ENCODE measurements around the gene MED12L. TPM values are rescaled to one million over a fixed set of nuclear protein-coding genes. Genes with fewer than 3 reads are reported as not detected.

MED12L gene
- total RNA-seq, 8 experiments from 2014 or later = 5.9 to 15.7 (median 10.0) TPM

- in situ Hi-C loops (cut with MboI; ENCODE audit: low pct_unique_long_range_greater_than_20kb in 2 of 9, low sequenced_read_pairs in 9 of 9, unreplicated experiment in 9 of 9) = loop anchor here in 2 of 9 experiments (25.0 kb wide), 2 partner anchors 185 to 210 kb away; no protein-coding TSS in a partner anchor
- H3K4me3 ChIP-seq = no peak overlapping the region
- H3K4me1 ChIP-seq (replicated peaks in 1 of 2) = no peaks in the 10 kb centered on the region
- ATAC-seq (replicated peaks in 6 of 8) = peak in 2 of 8 experiments; percentile 46 to 92
- no peak overlapping the region for H3K27ac ChIP-seq
- WGBS, 10 experiments = 0 to 63% (median 14%) methylated on average over 1 of the region's 1 CpG; no CpG with 5 or more reads in 5 of the 10 experiments
Observed at GRCh38 chr3:151452368-151452767, 366.9 kb downstream of the MED12L start.

- peak in 2 of 8 experiments; percentile 55 to 66 for ATAC-seq (replicated peaks in 6 of 8)
- Histone ChIP-seq H3K4me1 (replicated peaks in 1 of 2) (no peaks in the 10 kb centered on the region), H3K27ac (no peak overlapping the region), H3K4me3 (no peak overlapping the region)
- 0 to 50% (median 31%) methylated on average over 1 to 2 of the region's 2 CpGs; no CpG with 5 or more reads in 4 of the 10 experiments for WGBS, 10 experiments
- in situ Hi-C loops (cut with MboI; ENCODE audit: low pct_unique_long_range_greater_than_20kb in 2 of 9, low sequenced_read_pairs in 9 of 9, unreplicated experiment in 9 of 9) = loop anchor here in 2 of 9 experiments (25.0 kb wide), 2 partner anchors 184 to 209 kb away; no protein-coding TSS in a partner anchor
Observed at GRCh38 chr3:151452841-151453240, 367.4 kb downstream of the MED12L start.

GRCh38 chr3:151456065-151456464 is 370.6 kb downstream of the MED12L start:
- 72 to 100% (median 89%) methylated on average over 1 to 3 of the region's 3 CpGs; no CpG with 5 or more reads in 1 of the 10 experiments for WGBS, 10 experiments
- Histone ChIP-seq H3K27ac (no peak overlapping the region), H3K4me3 (no peak overlapping the region), H3K4me1 (replicated peaks in 1 of 2) (no peaks in the 10 kb centered on the region)
- no peak for ATAC-seq (replicated peaks in 6 of 8)
- in situ Hi-C loops (cut with MboI; ENCODE audit: low pct_unique_long_range_greater_than_20kb in 2 of 9, low sequenced_read_pairs in 9 of 9, unreplicated experiment in 9 of 9) = loop anchor here in 2 of 9 experiments (25.0 kb wide), 2 partner anchors 181 to 206 kb away; no protein-coding TSS in a partner anchor

GRCh38 chr3:151459358-151459757 is 373.9 kb downstream of the MED12L start:
- whole genome bisulfite sequencing, 10 experiments = 0 to 100% (median 60%) methylated on average over 1 to 2 of the region's 3 CpGs; no CpG with 5 or more reads in 1 of the 10 experiments
- in situ Hi-C loops (cut with MboI; ENCODE audit: low pct_unique_long_range_greater_than_20kb in 2 of 9, low sequenced_read_pairs in 9 of 9, unreplicated experiment in 9 of 9) = loop anchor here in 2 of 9 experiments (25.0 kb wide), 2 partner anchors 178 to 203 kb away; no protein-coding TSS in a partner anchor
- ATAC-seq (replicated peaks in 6 of 8) = no peak
- no peaks in the 10 kb centered on the region for H3K4me1 ChIP-seq (replicated peaks in 1 of 2)
- H3K27ac ChIP-seq = no peak overlapping the region
- no peak overlapping the region for H3K4me3 ChIP-seq

- ATAC-seq (replicated peaks in 6 of 8) = peak in 1 of 8 experiments; percentile 26
- H3K27ac ChIP-seq = no peak overlapping the region
- no peak overlapping the region for H3K4me3 ChIP-seq
- 0 to 86% (median 62%) methylated on average over 1 to 2 of the region's 2 CpGs; no CpG with 5 or more reads in 2 of the 10 experiments for WGBS, 10 experiments
- H3K4me1 ChIP-seq (replicated peaks in 1 of 2) = no peaks in the 10 kb centered on the region
- in situ Hi-C loops (cut with MboI; ENCODE audit: low pct_unique_long_range_greater_than_20kb in 2 of 9, low sequenced_read_pairs in 9 of 9, unreplicated experiment in 9 of 9) = loop anchor here in 2 of 9 experiments (25.0 kb wide), 2 partner anchors 177 to 202 kb away; no protein-coding TSS in a partner anchor
Observed at GRCh38 chr3:151460228-151460627, 374.8 kb downstream of the MED12L start.

GRCh38 chr3:151460774-151461450 is 375.4 kb downstream of the MED12L start, which contains the start of gene IGSF10:
Gene IGSF10 (minus strand): TSS chr3:151461061. CDS start chr3:151458709, 2,352 bp downstream.
- peak; percentile 20 to 88 (median 62) for ATAC-seq (replicated peaks in 6 of 8)
- 19 to 100% (median 46%) methylated on average over 1 to 21 of the region's 40 CpGs; no CpG with 5 or more reads in 2 of the 10 experiments for WGBS, 10 experiments

GRCh38 chr3:151462278-151462780 is 376.9 kb downstream of the MED12L start:
- H3K27ac ChIP-seq = no peak overlapping the region
- no peak overlapping the region for H3K4me3 ChIP-seq
- H3K4me1 ChIP-seq (replicated peaks in 1 of 2) = no peaks in the 10 kb centered on the region
- ATAC-seq (replicated peaks in 6 of 8) = no peak
- in situ Hi-C loops (cut with MboI; ENCODE audit: low pct_unique_long_range_greater_than_20kb in 2 of 9, low sequenced_read_pairs in 9 of 9, unreplicated experiment in 9 of 9) = loop anchor here in 2 of 9 experiments (25.0 kb wide), 2 partner anchors 175 to 200 kb away; no protein-coding TSS in a partner anchor
- 27 to 100% (median 79%) methylated on average over 1 to 6 of the region's 6 CpGs; no CpG with 5 or more reads in 1 of the 10 experiments for WGBS, 10 experiments

More at GRCh38 chr3:151460774-151461450, 375.4 kb downstream of the MED12L start, which contains the start of gene IGSF10:
- in situ Hi-C loops (cut with MboI; ENCODE audit: low pct_unique_long_range_greater_than_20kb in 2 of 9, low sequenced_read_pairs in 9 of 9, unreplicated experiment in 9 of 9) = loop anchor here in 2 of 9 experiments (25.0 kb wide), 2 partner anchors 176 to 201 kb away; no protein-coding TSS in a partner anchor
- peak within 1 kb of the TSS; percentile 10 to 29 (median 20) for H3K4me3 ChIP-seq
- no peak within 1 kb of the TSS for H3K27ac ChIP-seq
- H3K4me1 ChIP-seq (replicated peaks in 1 of 2) = no peaks in the 10 kb centered on the region

GRCh38 chr3:151462991-151463390 is 377.5 kb downstream of the MED12L start:
- no peaks in the 10 kb centered on the region for H3K4me1 ChIP-seq (replicated peaks in 1 of 2)
- H3K27ac ChIP-seq = no peak overlapping the region
- WGBS, 10 experiments = 0 to 100% (median 81%) methylated on average over 1 of the region's 1 CpG; no CpG with 5 or more reads in 2 of the 10 experiments
- no peak for ATAC-seq (replicated peaks in 6 of 8)
- in situ Hi-C loops (cut with MboI; ENCODE audit: low pct_unique_long_range_greater_than_20kb in 2 of 9, low sequenced_read_pairs in 9 of 9, unreplicated experiment in 9 of 9) = loop anchor here in 2 of 9 experiments (25.0 kb wide), 2 partner anchors 174 to 199 kb away; no protein-coding TSS in a partner anchor
- H3K4me3 ChIP-seq = no peak overlapping the region

- in situ Hi-C loops (cut with MboI; ENCODE audit: low pct_unique_long_range_greater_than_20kb in 2 of 9, low sequenced_read_pairs in 9 of 9, unreplicated experiment in 9 of 9) = loop anchor here in 2 of 9 experiments (25.0 kb wide), 2 partner anchors 170 to 195 kb away; no protein-coding TSS in a partner anchor
- ATAC-seq (replicated peaks in 6 of 8) = no peak
- 20 to 100% (median 82%) methylated on average over 1 of the region's 1 CpG; no CpG with 5 or more reads in 1 of the 10 experiments for WGBS, 10 experiments
- Histone ChIP-seq H3K4me3 (no peak overlapping the region), H3K27ac (no peak overlapping the region), H3K4me1 (replicated peaks in 1 of 2) (no peaks in the 10 kb centered on the region)
Observed at GRCh38 chr3:151467069-151467468, 381.6 kb downstream of the MED12L start.

- in situ Hi-C loops (cut with MboI; ENCODE audit: low pct_unique_long_range_greater_than_20kb in 2 of 9, low sequenced_read_pairs in 9 of 9, unreplicated experiment in 9 of 9) = loop anchor here in 2 of 9 experiments (25.0 kb wide), 2 partner anchors 169 to 194 kb away; no protein-coding TSS in a partner anchor
- 25 to 74% (median 49%) methylated on average over 2 to 6 of the region's 9 CpGs; no CpG with 5 or more reads in 2 of the 10 experiments for WGBS, 10 experiments
- Histone ChIP-seq H3K4me3 (no peak overlapping the region), H3K4me1 (replicated peaks in 1 of 2) (no peaks in the 10 kb centered on the region), H3K27ac (no peak overlapping the region)
- peak in 3 of 8 experiments; percentile 64 to 78 (median 66) for ATAC-seq (replicated peaks in 6 of 8)
Observed at GRCh38 chr3:151468284-151468917, 382.9 kb downstream of the MED12L start.

- no peak overlapping the region for H3K4me3 ChIP-seq
- no peak overlapping the region for H3K27ac ChIP-seq
- in situ Hi-C loops (cut with MboI; ENCODE audit: low pct_unique_long_range_greater_than_20kb in 2 of 9, low sequenced_read_pairs in 9 of 9, unreplicated experiment in 9 of 9) = no loop called here
- no peaks in the 10 kb centered on the region for H3K4me1 ChIP-seq (replicated peaks in 1 of 2)
- ATAC-seq (replicated peaks in 6 of 8) = no peak
- WGBS, 10 experiments = 70 to 100% (median 96%) methylated on average over 2 to 6 of the region's 7 CpGs; no CpG with 5 or more reads in 4 of the 10 experiments
Observed at GRCh38 chr3:151476344-151477018, 391.0 kb downstream of the MED12L start.

Data from motor neuron (in vitro differentiated cells).